AG04450 (cell line): ENCODE measurements around the gene SNHG17. TPM values are rescaled to one million over a fixed set of nuclear protein-coding genes. Genes with fewer than 3 reads are reported as not detected.
"Not testable (repeated sequence)": the region's sequence is repeated elsewhere in the genome, so short reads cannot be mapped to it uniquely, and the experiment has no call there.

Source experiments
- CTCF ChIA-PET: fragments of 300-600, 350-600 bp; formaldehyde crosslinking; extraction: SDS; loops from one replicate; lab custom pipeline; 2022; ENCODE audit warnings: antibody characterized with exemption, inconsistent platforms; lab: Charles Lee
- POLR2A ChIA-PET: fragments of 350-600 bp; formaldehyde crosslinking; extraction: SDS; loops from one replicate; lab custom pipeline; 2021; ENCODE audit warnings: antibody characterized with exemption, inconsistent platforms; lab: Yijun Ruan, JAX
- DNase-seq: peaks from one replicate; pipeline ENCODE4 v3.0.0-alpha.2; 2011; ENCODE audit warnings: low read depth, low spot score
- H3K27ac ChIP-seq: one replicate; pipeline ENCODE4 v1.5.1; 2012; ENCODE audit warnings: low read depth, low read length, control low read depth
- H3K27me3 ChIP-seq: one replicate; pipeline ENCODE4 v1.6.0; 2012; ENCODE audit warnings: low read length; ENCODE audit not compliant: control insufficient read depth, insufficient read depth
- H3K4me3 ChIP-seq: 2 replicates; pipeline ENCODE4 v1.5.1; 2011; ENCODE audit warnings: mild to moderate bottlenecking, low read depth, low read length, control low read depth
- H3K9me3 ChIP-seq: 2 replicates; pipeline ENCODE4 v1.5.1; 2012; ENCODE audit warnings: low read length; ENCODE audit not compliant: control insufficient read depth, insufficient read depth
- CTCF ChIP-seq: IDR thresholded peaks from 2 replicates; pipeline ENCODE4 v1.5.1; 2011; ENCODE audit warnings: low read depth, low read length, control low read depth, inconsistent platforms
- polyA plus RNA-seq: library from polyadenylated mRNA; depleted of rRNA; stranded (reverse); fragments of >200 nt; gene quantifications from 2 replicates; pipeline ENCODE4 v1.2.3, GENCODE V29; 2011

SNHG17 gene
- polyA plus RNA-seq, 1 experiment: 14.4 TPM

GRCh38 chr20:38402089-38402488, 33.0 kb downstream of the SNHG17 start:
- no peak for DNase-seq
- POLR2A ChIA-PET: no interaction called here
- no peak for TF ChIP-seq CTCF
- Histone ChIP-seq H3K27me3 (no peaks in the 10 kb centered on the region), H3K9me3 (no peaks in the 10 kb centered on the region; the same call in 1 of the 2 replicates), H3K4me3 (no peak overlapping the region), H3K27ac (no peak overlapping the region)
- CTCF ChIA-PET: no interaction called here

- H3K9me3 ChIP-seq, H3K27ac ChIP-seq, DNase-seq, POLR2A ChIA-PET, H3K4me3 ChIP-seq: not testable (repeated sequence)
- CTCF ChIA-PET: interaction anchor here (1.1 kb wide), 1 partner anchor 13 kb away, joined by 4 read pairs; no protein-coding TSS in a partner anchor
- H3K27me3 ChIP-seq: peaks cover 14% of the 10 kb centered on the region
Observed at GRCh38 chr20:38395751-38396395, 39.3 kb downstream of the SNHG17 start.

- no peak for TF ChIP-seq CTCF
- Histone ChIP-seq H3K9me3 (no peaks in the 10 kb centered on the region), H3K4me3 (no peak overlapping the region), H3K27ac (no peak overlapping the region), H3K27me3 (peaks cover 14% of the 10 kb centered on the region)
- DNase-seq: no peak
- ChIA-PET CTCF (interaction anchor here (0.7 kb wide), 1 partner anchor 13 kb away, joined by 5 read pairs; no protein-coding TSS in a partner anchor), POLR2A (no interaction called here)
Observed at GRCh38 chr20:38395165-38395564, 40.0 kb downstream of the SNHG17 start.

GRCh38 chr20:38393259-38393658, 41.9 kb downstream of the SNHG17 start:
- no peak overlapping the region for H3K4me3 ChIP-seq
- peaks cover 22% of the 10 kb centered on the region for H3K27me3 ChIP-seq
- H3K9me3 ChIP-seq: no peaks in the 10 kb centered on the region
- ChIA-PET POLR2A (interaction anchor here (0.6 kb wide), 1 partner anchor 37 kb away, joined by 3 read pairs; no protein-coding TSS in a partner anchor), CTCF (interaction anchor here (0.8 to 0.9 kb wide), 2 partner anchors 15 kb away, joined by 3 to 5 read pairs; no protein-coding TSS in a partner anchor)
- TF ChIP-seq CTCF: no peak
- no peak overlapping the region for H3K27ac ChIP-seq
- DNase-seq: no peak

- DNase-seq: no peak
- Histone ChIP-seq H3K27ac (no peak overlapping the region), H3K27me3 (peaks cover 22% of the 10 kb centered on the region), H3K9me3 (no peaks in the 10 kb centered on the region), H3K4me3 (no peak overlapping the region)
- CTCF ChIA-PET: interaction anchor here (0.8 to 0.9 kb wide), 2 partner anchors 16 kb away, joined by 3 to 5 read pairs; no protein-coding TSS in a partner anchor
- TF ChIP-seq CTCF: no peak
- POLR2A ChIA-PET: no interaction called here
Observed at GRCh38 chr20:38392356-38392755, 42.8 kb downstream of the SNHG17 start.
